ENCODE measurements around the gene SLC35A2.

The SLC35A2 gene

GRCh38 chrX:48911412-48912182, at the start of gene SLC35A2:
SLC35A2 (minus strand) TSS chrX:48911646; CDS start chrX:48911636, 10 bp downstream.
- DNase-seq (ENCODE audit: insufficient read length, low spot score) (peak; percentile 55), FAIRE-seq (no peak)

GRCh38 chrX:48960291-48960690, 48.8 kb upstream of the SLC35A2 start:
- DNase-seq (ENCODE audit: insufficient read length, low spot score) (no peak), FAIRE-seq (no peak)

GRCh38 chrX:48958635-48959094, 47.2 kb upstream of the SLC35A2 start:
- DNase-seq (ENCODE audit: insufficient read length, low spot score) (no peak), FAIRE-seq (no peak)

GRCh38 chrX:48957827-48958634, 46.6 kb upstream of the SLC35A2 start:
- DNase-seq (ENCODE audit: insufficient read length, low spot score) (peak; percentile 92), FAIRE-seq (no peak)

GRCh38 chrX:48957477-48957826, 46.0 kb upstream of the SLC35A2 start, which contains the start of gene OTUD5:
OTUD5 (minus strand) TSS chrX:48957607; CDS start chrX:48957570, 37 bp downstream.
- FAIRE-seq (no peak), DNase-seq (ENCODE audit: insufficient read length, low spot score) (peak; percentile 41)

GRCh38 chrX:48956728-48957414, 45.4 kb upstream of the SLC35A2 start:
- DNase-seq (ENCODE audit: insufficient read length, low spot score) (no peak), FAIRE-seq (no peak)

GRCh38 chrX:48948589-48948988, 37.1 kb upstream of the SLC35A2 start:
- DNase-seq (ENCODE audit: insufficient read length, low spot score), result no peak
- no peak for FAIRE-seq

- DNase-seq (ENCODE audit: insufficient read length, low spot score) (peak; percentile 22), FAIRE-seq (no peak)
These were observed 34.3 kb upstream of the SLC35A2 start for GRCh38 chrX:48945517-48946348.

- FAIRE-seq (no peak), DNase-seq (ENCODE audit: insufficient read length, low spot score) (no peak)
These were observed 31.4 kb upstream of the SLC35A2 start for GRCh38 chrX:48942895-48943294.

GRCh38 chrX:48940404-48940955, 29.0 kb upstream of the SLC35A2 start:
- FAIRE-seq (no peak), DNase-seq (ENCODE audit: insufficient read length, low spot score) (no peak)

- no peak for DNase-seq (ENCODE audit: insufficient read length, low spot score)
- FAIRE-seq, result no peak
These were observed 28.2 kb upstream of the SLC35A2 start for GRCh38 chrX:48939524-48940228.

- no peak for FAIRE-seq
These were observed 27.4 kb upstream of the SLC35A2 start for GRCh38 chrX:48938721-48939425.

GRCh38 chrX:48937054-48937907, 25.8 kb upstream of the SLC35A2 start:
- DNase-seq (ENCODE audit: insufficient read length, low spot score) (no peak), FAIRE-seq (no peak)

More at GRCh38 chrX:48938721-48939425, 27.4 kb upstream of the SLC35A2 start:
- DNase-seq (ENCODE audit: insufficient read length, low spot score), result no peak

- no peak for DNase-seq (ENCODE audit: insufficient read length, low spot score)
- FAIRE-seq, result no peak
These were observed 25.1 kb upstream of the SLC35A2 start for GRCh38 chrX:48936429-48937053.

GRCh38 chrX:48935301-48935670, 23.8 kb upstream of the SLC35A2 start:
- FAIRE-seq (no peak), DNase-seq (ENCODE audit: insufficient read length, low spot score) (no peak)

- FAIRE-seq, result no peak
- no peak for DNase-seq (ENCODE audit: insufficient read length, low spot score)
These were observed 23.3 kb upstream of the SLC35A2 start for GRCh38 chrX:48934581-48935300.

- FAIRE-seq (no peak), DNase-seq (ENCODE audit: insufficient read length, low spot score) (no peak)
These were observed 22.3 kb upstream of the SLC35A2 start for GRCh38 chrX:48933757-48934156.

Data from HTR-8/SVneo (cell line).